Stimulated activated CD4-positive, alpha-beta T cell treated with anti-CD3 and anti-CD28 coated beads, Interleukin-12 subunit alpha, Interleukin-12 subunit beta, amount 100 ng/mL, for 4 hours (primary cell): Measurements from ENCODE around the gene UGT1A9.
"Not testable (repeated sequence)": the region's sequence is repeated elsewhere in the genome, so short reads cannot be mapped to it uniquely, and the experiment has no call there.

Source experiments
- DNase-seq: peaks from one replicate; pipeline ENCODE4 v3.0.0-alpha.2; 2020

UGT1A9 gene

DNA sequence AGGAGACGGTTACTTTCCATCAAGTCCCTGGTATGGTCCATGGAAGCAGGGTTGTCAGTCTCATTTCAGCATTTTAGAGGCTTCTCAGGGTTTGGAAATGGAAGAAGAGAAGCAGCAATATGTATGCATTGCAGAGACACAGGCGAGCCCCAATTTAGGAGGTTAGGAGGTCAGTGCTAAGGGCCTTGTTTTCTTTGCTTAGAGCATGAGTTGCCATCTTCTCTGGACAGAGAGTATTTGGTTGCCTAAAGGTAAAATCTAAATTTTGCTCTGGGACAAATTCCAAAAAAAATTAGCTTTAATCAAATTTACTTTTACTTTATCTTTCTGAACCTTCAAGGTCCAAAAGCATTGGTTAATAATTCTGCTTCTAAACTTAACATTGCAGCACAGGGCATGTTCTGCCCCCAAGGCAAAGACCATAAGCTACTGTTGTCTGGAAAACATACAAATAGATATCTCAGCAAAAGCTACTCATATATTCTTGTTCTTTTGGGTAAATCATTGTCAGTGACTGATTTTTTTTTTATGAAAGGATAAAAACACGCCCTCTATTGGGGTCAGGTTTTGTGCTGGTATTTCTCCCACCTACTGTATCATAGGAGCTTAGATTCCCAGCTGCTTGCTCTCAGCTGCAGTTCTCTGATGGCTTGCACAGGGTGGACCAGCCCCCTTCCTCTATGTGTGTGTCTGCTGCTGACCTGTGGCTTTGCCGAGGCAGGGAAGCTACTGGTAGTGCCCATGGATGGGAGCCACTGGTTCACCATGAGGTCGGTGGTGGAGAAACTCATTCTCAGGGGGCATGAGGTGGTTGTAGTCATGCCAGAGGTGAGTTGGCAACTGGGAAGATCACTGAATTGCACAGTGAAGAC is at the start of gene UGT1A9:
Gene UGT1A9, plus strand, starts transcription at position 609 of the 872 bp plus-strand sequence. Its CDS starts 37 bp downstream, at position 646.
- no peak for DNase-seq

DNA sequence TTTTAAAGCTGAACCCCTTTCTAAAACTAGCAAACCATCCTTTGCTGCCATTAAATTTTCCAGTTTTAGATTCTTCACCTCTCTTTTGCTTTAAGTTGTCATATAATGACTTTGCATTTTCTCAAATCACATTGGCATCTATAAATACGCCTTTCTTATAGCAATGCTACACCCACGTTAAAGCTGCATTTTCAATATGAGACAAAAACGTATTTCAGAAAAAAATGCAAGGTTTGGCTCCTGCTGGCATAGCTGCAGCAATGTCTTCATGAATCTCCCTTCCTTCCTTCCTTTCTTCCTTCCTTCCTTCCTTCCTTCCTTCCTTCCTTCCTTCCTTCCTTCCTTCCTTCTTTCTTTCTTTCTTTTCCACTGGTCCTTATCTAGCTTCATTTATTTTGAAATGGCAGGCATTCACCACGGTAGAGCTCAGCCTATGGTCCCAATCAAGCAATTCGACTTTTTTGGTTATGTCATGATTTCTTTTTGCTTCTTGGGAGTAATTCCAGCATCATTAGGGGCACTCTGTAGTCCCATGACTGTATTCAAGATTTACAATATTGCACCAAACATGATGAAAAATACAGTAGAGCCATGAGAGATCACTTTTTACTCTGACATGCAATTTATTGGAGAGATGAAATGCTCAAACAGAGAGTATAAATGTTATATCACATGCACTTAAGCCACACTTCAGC is 44.2 kb upstream of the UGT1A9 start:
- DNase-seq: no peak

DNA sequence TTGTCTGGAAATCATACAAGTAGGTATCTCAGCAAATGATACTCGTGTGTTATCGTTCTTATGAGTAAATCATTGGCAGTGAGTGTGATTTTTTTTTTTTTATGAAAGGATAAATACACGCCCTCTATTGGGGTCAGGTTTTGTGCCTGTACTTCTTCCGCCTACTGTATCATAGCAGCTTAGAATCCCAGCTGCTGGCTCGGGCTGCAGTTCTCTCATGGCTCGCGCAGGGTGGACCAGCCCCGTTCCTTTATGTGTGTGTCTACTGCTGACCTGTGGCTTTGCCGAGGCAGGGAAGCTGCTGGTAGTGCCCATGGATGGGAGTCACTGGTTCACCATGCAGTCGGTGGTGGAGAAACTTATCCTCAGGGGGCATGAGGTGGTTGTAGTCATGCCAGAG is 35.4 kb upstream of the UGT1A9 start, which contains the start of gene UGT1A10:
Gene UGT1A10, plus strand, starts transcription at position 143 of the 400 bp plus-strand sequence. Its CDS starts 75 bp downstream, at position 218.
- not testable (repeated sequence) for DNase-seq

DNA sequence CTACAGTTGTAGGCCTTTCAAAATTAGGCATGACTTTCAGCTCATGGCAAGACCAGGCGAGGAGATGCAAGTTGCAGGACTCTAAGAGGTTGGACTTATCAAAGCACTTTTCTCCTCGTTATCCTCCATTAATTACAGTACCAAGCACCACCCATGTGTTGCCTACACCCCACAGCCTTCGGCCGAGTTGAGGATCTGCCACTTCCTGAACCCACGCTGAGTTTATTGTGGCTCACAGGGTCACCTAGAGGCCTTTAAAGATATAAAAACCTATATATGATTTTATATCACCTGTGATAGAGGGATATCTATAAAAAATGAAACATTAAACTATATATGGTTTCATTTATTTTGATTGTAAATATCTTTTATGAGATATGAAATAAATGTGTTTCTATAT is 32.9 kb upstream of the UGT1A9 start:
- no peak for DNase-seq

DNA sequence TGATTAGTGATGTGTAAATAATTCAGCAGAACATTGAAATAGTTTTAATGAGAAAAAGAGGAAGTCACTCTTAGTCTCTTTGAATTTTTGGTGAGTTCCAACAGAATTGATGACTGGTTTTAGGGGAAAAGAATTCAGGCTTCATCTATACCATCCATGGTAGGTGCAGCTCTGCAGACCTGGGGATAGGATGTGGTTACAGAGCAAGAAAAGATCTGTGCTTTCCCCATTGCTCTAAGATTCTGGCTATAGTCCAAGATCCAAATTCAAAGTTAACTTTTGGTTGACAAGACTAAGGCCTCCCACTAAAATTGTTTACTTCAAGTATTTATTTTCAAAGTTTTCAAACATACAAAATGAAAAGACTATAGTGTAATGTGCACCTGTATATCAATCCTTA is 31.8 kb upstream of the UGT1A9 start:
- no peak for DNase-seq

DNA sequence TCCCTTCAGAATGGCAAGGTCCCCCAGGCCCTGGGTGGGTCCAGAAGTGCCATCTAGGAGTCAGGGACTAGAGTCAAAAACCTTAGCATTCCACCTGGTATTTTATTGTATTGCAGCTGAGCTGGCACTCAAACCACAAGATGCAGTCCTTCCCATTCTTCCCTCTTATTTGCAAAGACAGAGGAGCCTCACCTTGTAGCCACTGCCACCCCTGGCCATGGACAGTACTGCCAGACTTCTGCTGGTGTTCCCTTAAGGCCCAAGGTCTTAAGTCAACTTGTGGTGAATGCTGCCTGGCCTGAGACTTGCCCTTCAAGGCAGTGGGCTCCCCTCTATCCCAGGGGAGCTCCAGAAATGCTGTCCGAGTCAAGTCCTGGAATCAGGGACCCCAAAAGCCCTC is 28.6 kb upstream of the UGT1A9 start:
- DNase-seq: no peak

DNA sequence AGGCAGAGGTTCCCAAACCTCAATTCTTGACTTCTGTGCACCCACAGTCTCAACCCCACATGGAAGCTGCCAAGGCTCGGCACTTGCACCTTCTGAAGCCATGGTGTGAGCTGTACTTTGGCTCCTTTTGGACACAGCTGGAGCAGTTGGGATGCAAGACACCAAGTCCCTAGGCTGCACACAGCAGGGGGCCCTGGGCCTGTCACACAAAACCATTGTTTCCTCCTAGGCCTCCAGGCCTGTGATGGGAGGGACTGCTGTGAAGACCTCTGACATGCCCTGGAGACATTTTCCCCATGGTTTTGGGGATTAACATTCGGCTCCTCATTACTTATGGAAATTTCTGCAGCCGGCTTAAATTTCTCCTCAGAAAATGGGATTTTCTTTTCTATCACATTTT is 25.7 kb upstream of the UGT1A9 start:
- not testable (repeated sequence) for DNase-seq

DNA sequence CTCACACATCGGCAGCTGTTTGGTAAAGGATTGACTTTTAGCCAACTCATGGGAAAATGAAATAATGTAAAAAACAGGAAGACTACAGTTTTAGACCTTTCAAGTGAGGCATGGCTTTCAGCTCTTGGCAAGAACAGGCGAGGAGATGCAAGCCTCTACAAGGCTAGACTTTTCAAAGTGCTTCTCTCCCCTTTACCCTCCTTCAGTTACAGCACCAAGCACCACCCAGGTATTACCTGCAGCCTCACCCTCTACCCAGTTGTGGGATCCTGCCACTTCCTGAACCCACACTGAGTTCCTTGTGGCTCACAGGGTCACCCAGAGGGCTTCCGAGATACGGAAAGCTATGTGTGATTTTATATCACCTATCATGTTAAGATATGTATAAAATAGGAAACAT is 20.7 kb upstream of the UGT1A9 start:
- no peak for DNase-seq

DNA sequence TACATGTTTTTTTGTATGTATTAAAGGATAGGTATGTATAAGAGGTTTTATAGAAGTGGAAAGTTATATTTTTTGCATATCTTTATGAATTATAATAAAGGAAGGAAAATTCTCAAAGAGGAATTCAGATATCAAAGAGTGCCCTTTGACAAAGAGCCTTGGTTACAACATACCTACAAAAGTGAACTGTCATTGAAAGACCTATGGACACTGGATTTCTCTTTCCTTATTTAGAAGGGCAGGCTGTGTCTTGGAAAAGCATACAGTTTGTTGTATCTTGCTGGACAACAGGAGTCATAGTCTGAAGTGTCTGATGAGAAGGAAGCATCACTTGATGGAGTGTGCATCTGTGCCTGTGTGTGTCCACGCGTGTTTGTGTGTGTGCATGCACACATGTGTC is 20.3 kb upstream of the UGT1A9 start:
- DNase-seq: no peak

DNA sequence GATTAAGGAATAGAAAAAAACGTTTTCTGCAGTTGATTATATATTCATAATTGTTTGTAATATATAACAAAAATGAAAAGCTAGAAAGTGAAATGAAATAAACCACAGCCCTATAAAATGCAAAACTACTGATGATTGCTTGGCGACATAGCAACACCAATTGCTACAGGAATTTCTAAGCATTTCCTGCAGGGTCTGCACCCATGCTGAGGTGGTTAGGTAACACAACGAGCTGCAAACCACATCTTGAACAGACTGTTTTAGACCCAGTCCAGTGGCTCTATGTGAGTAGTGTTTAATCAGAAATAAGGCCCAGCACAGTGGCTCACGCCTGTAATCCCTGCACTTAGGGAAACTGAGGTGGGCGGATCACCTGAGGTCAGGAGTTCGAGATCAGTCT is 17.2 kb upstream of the UGT1A9 start:
- no peak for DNase-seq

DNA sequence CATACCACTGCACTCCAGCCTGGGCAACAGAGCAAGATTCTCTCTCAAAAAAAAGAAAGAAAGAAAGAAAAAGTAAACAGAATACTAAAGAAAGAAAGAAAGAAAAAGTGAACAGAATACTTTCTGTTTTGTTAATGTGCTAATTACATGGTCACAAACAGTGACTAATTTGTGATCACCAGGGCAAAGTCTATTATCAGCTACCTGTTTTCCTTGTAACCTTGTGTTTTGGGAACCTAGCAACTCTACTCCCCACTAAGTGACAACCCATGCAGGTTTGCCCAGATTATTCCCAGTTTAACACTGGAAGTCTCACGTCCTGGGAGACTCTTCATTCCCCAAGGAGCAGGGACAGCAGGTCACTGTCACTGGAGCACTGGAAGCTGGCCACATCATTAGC is 16.7 kb upstream of the UGT1A9 start:
- DNase-seq: no peak

DNA sequence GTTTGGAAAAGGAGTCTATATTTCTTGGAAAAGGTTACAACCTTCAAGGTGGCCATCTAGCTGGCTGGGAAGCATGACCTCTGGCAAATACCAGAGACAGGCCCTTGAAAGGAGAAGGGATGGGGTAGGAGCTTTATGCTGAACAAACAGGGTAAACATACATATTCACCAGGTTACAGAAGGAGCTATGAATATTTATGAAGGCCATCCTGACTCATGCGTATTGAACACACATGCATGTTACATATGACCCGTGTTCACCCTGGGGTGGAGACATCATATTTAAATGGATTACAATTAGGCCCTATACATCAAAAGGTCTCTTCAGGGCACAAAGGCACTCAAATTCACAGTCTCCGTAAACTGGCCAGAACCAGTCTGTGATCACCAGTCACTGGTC is 15.8 kb upstream of the UGT1A9 start:
- DNase-seq: not testable (repeated sequence)

DNA sequence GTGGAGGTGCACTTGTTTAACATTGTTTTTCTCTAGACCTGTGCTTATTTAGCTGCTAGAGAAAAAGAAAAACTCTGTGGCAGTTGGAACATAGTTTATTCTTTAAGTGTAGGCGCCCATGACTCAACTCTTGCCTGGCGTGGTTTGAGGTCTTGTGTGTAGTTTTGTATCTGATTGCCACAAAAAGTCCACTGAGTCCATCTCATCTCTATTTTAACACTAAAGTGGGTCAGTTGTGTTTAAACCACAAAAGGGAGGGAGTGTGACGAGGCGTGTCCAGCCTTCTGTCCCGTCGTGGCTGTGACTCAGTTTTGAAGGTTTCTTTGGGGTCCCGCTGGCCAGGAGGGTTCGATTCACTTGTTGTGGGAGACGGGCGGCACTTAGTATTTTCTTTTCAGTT is 15.3 kb upstream of the UGT1A9 start:
- no peak for DNase-seq

DNA sequence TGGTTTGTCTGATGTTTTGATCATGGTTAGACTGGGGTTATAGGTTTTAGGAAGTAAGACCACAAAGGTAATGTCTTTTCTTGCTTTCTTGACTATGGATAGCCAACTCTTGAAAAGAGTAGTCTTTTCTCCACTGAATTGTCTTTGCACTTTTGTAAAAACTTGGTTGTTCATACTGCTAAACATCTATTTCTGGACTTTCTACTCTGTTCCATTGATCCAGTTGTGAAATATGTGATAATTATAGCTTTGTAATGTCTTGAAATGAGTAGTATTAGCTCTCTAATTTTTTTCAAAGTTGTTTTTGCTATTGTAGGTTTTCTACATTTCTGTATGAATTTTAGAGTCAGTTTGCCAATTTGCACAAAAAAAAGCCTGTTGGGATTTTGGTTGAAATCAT is 13.1 kb upstream of the UGT1A9 start:
- no peak for DNase-seq

DNA sequence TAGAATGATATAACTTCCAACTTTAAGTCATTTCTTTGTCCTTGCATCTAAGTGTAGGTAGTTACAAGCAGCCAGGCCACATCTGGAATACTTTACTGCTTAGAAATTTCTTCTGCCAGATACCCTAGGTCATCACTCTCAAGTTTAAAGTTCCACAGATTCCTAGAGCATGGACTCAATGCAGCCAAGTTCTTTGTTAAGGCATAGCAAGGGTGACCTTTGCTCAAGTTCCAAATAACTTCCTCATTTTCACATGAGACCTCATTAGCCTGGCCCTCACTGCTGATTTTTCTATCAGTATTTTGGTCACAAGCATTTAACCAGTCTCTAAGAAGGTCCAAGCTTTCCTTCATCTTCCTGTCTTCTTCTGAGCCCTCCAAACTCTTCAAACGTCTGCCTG is 7.8 kb upstream of the UGT1A9 start:
- DNase-seq: no peak

DNA sequence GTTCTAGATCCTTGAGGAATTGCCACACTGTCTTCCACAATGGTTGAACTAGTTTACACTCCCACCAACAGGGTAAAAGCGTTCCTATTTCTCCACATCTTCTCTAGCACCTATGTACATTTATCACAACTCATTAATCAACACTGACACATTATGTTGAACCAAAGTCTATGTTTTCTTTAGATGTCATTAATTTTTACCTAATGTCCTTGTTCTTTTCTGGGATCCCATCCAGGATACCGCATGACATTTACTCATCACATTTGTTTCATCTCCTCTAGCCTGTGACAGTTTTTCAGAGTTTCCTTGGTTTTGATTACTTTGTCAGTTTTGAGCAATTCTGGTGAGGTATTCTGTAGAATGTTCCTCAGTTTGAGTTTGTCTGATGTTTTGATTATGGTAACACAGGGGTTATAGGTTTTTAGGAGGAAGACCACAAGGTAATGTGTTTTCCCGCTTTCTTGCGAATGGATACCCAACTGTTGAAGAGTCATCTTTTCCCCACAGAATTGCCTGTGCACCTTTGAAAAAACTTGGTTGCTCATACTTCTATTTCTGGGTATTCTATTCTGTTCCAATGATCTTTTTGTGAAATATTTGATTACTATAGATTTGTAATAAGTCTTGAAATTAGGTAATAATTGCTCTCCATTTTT is 3.0 kb upstream of the UGT1A9 start:
- DNase-seq: no peak

DNA sequence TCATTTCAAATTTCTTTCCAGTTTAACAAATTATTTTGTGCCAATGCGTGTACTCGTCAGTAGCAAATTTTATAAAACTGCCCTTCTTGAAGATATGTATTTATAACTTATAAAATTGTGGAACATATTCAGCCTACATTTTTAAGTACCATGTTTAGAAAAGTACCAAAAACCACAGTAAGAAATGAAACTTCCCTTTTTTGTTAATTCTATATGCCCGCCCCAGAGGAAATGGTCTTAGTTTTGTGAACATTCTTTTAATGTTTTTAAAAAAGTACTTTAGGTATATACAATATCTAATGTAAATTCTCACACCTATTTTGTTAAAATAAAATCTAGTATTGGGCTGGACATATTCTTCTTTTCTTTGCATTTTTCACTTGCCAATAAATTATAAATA is 1.2 kb downstream of the UGT1A9 start:
- DNase-seq: no peak

DNA sequence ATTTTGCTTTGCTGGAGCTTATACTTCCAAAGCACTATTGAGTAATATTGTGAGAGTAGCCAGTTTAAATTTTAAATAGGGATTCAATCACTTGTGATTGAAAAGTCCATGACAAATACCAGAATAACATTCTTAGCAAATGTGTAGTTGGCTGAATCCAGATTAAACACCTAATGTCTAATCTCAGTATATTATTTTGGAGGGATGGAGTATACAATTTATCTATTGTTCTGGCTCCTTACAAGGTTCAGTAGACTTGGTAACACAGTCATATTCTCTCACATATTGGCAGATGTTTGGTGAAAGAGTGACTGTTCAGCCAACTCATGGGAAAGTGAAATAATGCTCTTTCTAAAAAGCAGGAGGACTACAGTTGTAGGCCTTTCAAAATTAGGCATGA is 2.2 kb downstream of the UGT1A9 start:
- DNase-seq: no peak

DNA sequence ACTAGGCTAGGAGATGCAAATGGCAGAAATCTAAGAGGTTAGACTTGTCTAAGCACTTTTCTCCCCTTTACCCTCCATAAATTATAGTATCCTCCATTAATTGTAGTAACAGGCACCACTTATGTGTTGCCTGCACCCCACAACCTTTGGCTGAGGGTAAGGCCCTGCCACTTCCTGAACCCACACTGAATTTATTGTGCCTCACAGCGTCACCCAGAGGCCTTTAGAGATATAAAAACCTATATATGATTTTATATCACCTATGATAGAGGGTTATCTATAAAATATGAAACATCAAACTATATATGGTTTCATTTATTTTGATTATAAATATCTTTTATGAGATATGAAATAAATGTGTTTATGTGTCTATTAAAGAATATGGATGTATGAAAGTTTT is 2.6 kb downstream of the UGT1A9 start:
- no peak for DNase-seq

DNA sequence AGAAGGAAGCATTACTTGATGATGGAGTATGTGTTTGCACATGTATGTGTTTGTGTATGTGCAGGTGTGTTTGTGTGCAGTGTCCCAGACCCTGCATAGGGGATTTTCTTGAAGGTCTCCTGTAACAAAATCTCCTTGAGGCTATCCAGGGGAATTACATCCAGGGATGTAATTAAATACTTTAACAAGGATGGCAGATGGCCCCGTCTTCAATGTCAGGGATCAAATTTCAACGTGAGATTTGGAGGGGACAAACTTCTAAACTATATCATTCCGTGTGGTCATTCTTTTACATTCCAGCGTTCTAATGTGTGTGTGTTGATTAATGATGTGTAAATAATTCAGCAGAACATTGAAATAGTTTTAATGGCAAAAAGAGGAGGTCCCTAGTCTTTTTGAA is 3.3 kb downstream of the UGT1A9 start:
- DNase-seq: no peak

DNA sequence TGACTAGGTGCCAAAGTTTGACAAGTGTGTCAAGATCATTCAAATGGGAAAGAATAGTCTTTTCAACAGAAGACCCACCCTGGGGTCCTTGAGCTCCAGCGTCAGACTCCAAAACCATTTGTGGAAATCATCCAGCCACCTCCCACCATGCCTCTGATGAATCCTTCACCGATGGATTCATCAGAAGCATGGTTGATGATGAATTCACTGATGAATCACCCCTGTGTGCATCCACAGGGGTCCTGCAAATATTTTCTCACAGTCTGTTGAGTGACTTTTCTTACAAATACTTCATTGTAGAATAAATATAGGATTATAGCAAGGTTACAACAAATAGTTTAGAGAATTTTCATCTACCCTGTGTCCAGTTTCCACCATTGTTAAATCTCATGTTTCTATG is 4.3 kb downstream of the UGT1A9 start:
- DNase-seq: no peak

DNA sequence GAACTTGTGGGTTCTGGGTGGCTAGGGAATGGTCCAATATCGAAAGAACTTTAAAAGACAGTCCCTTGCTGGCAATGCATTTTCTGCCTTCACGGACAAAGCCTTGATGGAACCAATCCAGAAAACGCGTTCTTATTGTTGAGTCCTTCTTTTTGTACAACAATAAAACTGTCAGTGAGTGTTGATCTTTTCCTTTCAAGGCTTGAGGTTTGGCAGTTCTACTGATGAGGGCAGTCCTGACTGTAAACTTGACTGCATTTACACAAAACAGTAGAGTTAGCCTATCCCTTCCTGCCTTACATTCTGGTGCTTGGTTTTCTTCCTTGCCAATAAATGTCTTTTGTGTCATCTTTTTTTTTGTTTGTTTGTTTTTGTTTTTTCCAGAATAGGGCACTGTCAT is 7.5 kb downstream of the UGT1A9 start:
- DNase-seq: no peak

DNA sequence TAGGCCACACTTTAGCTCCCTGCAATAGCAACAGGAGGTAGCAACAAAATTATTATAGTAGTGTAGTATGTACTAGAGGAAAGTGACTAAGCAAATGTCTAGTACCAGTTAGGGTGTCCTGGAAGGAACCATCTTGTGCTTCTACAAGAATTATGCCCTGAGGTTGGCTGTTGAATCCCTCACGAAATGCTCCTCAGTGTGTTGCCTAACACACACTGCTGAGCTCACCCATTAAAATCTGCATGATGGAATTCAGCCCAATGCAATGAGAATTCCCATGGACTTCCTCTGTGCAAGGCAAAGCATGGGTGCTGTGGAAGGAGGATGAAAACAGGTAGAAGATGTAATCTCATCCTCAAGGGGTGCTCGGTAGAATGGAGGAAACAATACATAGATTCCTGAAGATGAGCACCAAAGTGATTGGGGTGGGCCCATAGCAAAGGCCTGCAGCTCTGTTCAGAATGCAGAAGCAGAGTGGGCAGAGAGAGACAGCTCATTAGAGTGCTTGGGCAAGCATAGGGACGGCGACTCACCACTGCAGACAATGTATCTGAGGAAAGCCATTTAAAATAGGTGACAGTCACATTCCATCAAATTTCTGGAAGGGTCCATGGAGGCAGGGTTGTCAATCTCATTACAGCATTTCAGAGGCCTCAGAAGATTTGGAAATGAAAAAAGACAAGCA is 8.8 kb downstream of the UGT1A9 start:
- DNase-seq: no peak
